HCT116 (cell line): ENCODE measurements around the gene MACF1. TPM values are rescaled to one million over a fixed set of nuclear protein-coding genes. Genes with fewer than 3 reads are reported as not detected.
A peak's percentile ranks its signal among the peaks of the same experiment; 100 is the strongest.

Source experiments
- ATAC-seq: fragments of 200-7000 bp; cut with Tn5 transposase; 2 replicates; pipeline ENCODE4 v1.9.1; 2020; ENCODE audit warnings: mild to moderate bottlenecking, moderate library complexity
- BruUV-seq: library from RNA; stranded (reverse); fragments of 400-500 nt; replicated peaks from 2 replicates; lab custom pipeline; 2021; lab: Mats Ljungman, UMichigan
- CTCF ChIA-PET: fragments of 300-600 bp; sonication (Branson Sonifier 250); formaldehyde crosslinking; loops from one replicate; lab custom pipeline; 2021; ENCODE audit warnings: antibody characterized with exemption; lab: Charles Lee
- POLR2A ChIA-PET: fragments of 300-600, 350-600 bp; sonication (Branson Sonifier 250); formaldehyde crosslinking; loops from one replicate; lab custom pipeline; 2021; ENCODE audit warnings: antibody characterized with exemption; lab: Charles Lee
- RAD21 ChIA-PET, 2 experiments: fragments of 300-600 bp; sonication (Branson Sonifier 250); formaldehyde crosslinking; loops; one replicate each; lab custom pipeline; 2023; ENCODE audit warnings: low total read pairs in 2 of 2; ENCODE audit not compliant: uncharacterized antibody in 2 of 2, unreplicated experiment in 2 of 2, low non-redundant PET in 1 of 2; lab: Charles Lee
- DNase-seq: peaks from one replicate; pipeline ENCODE4 v3.0.0-alpha.2; 2010; ENCODE audit warnings: low read depth, low spot score
- H2AFZ ChIP-seq: fragments of 200-600 bp; shearing (Covaris generic), sonication (generic); 2 replicates; pipeline ENCODE4 v1.6.1; 2017; ENCODE audit warnings: low read depth, mixed run types, mixed read lengths, antibody characterized with exemption, low read length; ENCODE audit not compliant: poor library complexity, severe bottlenecking
- H3K27ac ChIP-seq: 2 replicates; pipeline ENCODE4 v1.5.1; 2012; ENCODE audit warnings: low read depth, low read length
- H3K27me3 ChIP-seq: fragments of 200-600 bp; sonication (generic); 2 replicates; pipeline ENCODE4 v1.6.1; 2016; ENCODE audit warnings: mixed run types, low read length, mixed read lengths; ENCODE audit not compliant: insufficient read depth
- H3K36me3 ChIP-seq, 2 experiments: fragments of 200-500 bp in 1 of 2; fragments of 200-600 bp in 1 of 2; sonication (Bioruptor generic) in 1 of 2; sonication (generic) in 1 of 2; 2 replicates each; pipeline versions ENCODE4 v1.5.1 to v1.6.1; 2014 to 2016; ENCODE audit warnings: low read length in 2 of 2, inconsistent platforms in 1 of 2, mixed read lengths in 1 of 2, mixed run types in 1 of 2; ENCODE audit not compliant: insufficient read depth in 2 of 2, control insufficient read depth in 1 of 2
- H3K4me1 ChIP-seq, 2 experiments: fragments of 200-600 bp in 1 of 2; sonication (generic) in 1 of 2; 2 replicates each; pipeline versions ENCODE4 v1.5.1 to v1.6.1; 2012 to 2017; ENCODE audit warnings: low read length in 2 of 2, inconsistent platforms in 1 of 2, mild to moderate bottlenecking in 1 of 2, mixed read lengths in 1 of 2, mixed run types in 1 of 2, moderate library complexity in 1 of 2; ENCODE audit not compliant: insufficient read depth in 2 of 2, control insufficient read depth in 1 of 2
- H3K4me2 ChIP-seq: fragments of 200-600 bp; sonication (generic); 2 replicates; pipeline ENCODE4 v1.6.1; 2017; ENCODE audit warnings: mixed run types, low read length, mixed read lengths
- H3K4me3 ChIP-seq, 2 experiments: fragments of 200-600 bp in 1 of 2; sonication (generic) in 1 of 2; replicated peaks in 1 of 2; 2 replicates each; pipeline ENCODE4 v1.5.1; 2011 to 2016; ENCODE audit warnings: low read length in 2 of 2, control low read depth in 1 of 2, low read depth in 1 of 2, mild to moderate bottlenecking in 1 of 2, mixed read lengths in 1 of 2, mixed run types in 1 of 2
- H3K79me2 ChIP-seq: fragments of 200-600 bp; sonication (generic); 2 replicates; pipeline ENCODE4 v1.6.1; 2017; ENCODE audit warnings: mild to moderate bottlenecking, mixed run types, low read length, moderate library complexity, mixed read lengths; ENCODE audit not compliant: insufficient read depth
- H3K9ac ChIP-seq: fragments of 200-600 bp; sonication (generic); 2 replicates; pipeline ENCODE4 v1.6.1; 2016; ENCODE audit warnings: low read length, mixed read lengths
- H3K9me2 ChIP-seq: fragments of 200-600 bp; sonication (generic), shearing (Covaris generic); 2 replicates; pipeline ENCODE4 v1.6.1; 2017; ENCODE audit warnings: mixed run types, mild to moderate bottlenecking, moderate library complexity; ENCODE audit not compliant: insufficient read depth
- H3K9me3 ChIP-seq, 2 experiments: fragments of 200-500 bp in 1 of 2; fragments of 200-600 bp in 1 of 2; sonication (Bioruptor generic) in 1 of 2; sonication (generic) in 1 of 2; 2 replicates each; pipeline ENCODE4 v1.6.1; 2014 to 2017; ENCODE audit warnings: low read length in 2 of 2, mixed read lengths in 2 of 2, inconsistent platforms in 1 of 2, low read depth in 1 of 2, mild to moderate bottlenecking in 1 of 2, mixed run types in 1 of 2, moderate library complexity in 1 of 2; ENCODE audit not compliant: control insufficient read depth in 1 of 2, insufficient read depth in 1 of 2
- H4K20me1 ChIP-seq: fragments of 200-600 bp; sonication (generic), shearing (Covaris generic); 2 replicates; pipeline ENCODE4 v1.6.1; 2017; ENCODE audit warnings: mixed run types, mild to moderate bottlenecking, moderate library complexity; ENCODE audit not compliant: insufficient read depth
- EGR1 ChIP-seq: IDR thresholded peaks from 2 replicates; pipeline ENCODE4 v1.6.1; 2012; ENCODE audit warnings: low read depth
- ELF1 ChIP-seq: IDR thresholded peaks from 2 replicates; pipeline ENCODE4 v1.6.1; 2012; ENCODE audit warnings: low read depth, borderline replicate concordance
- EZH2phosphoT487 ChIP-seq: fragments of 200-600 bp; IDR thresholded peaks from 2 replicates; pipeline ENCODE4 v1.6.1; 2018; ENCODE audit warnings: antibody characterized with exemption, borderline replicate concordance
- FOSL1 ChIP-seq: IDR thresholded peaks from 2 replicates; pipeline ENCODE4 v1.6.1; 2012; ENCODE audit warnings: low read depth
- JUND ChIP-seq: IDR thresholded peaks from 2 replicates; pipeline ENCODE4 v1.6.1; 2012
- POLR2AphosphoS5 ChIP-seq: IDR thresholded peaks from 2 replicates; pipeline ENCODE4 v1.6.1; 2011; ENCODE audit warnings: mild to moderate bottlenecking, low read depth, low read length, moderate library complexity
- RAD21 ChIP-seq: IDR thresholded peaks from 2 replicates; pipeline ENCODE4 v1.6.1; 2012; ENCODE audit warnings: low read depth, mild to moderate bottlenecking
- SP1 ChIP-seq: IDR thresholded peaks from 2 replicates; pipeline ENCODE4 v1.6.1; 2012; ENCODE audit warnings: low read depth
- SRF ChIP-seq: IDR thresholded peaks from 2 replicates; pipeline ENCODE4 v1.6.1; 2012; ENCODE audit warnings: low read depth
- YY1 ChIP-seq: IDR thresholded peaks from 2 replicates; pipeline ENCODE4 v1.6.1; 2011; ENCODE audit warnings: low read length, low read depth, moderate library complexity, mild to moderate bottlenecking; ENCODE audit not compliant: insufficient replicate concordance; ENCODE audit errors: extremely low read depth
- intact Hi-C: fragments of 100-400 bp; cut with micrococcal nuclease; formaldehyde crosslinking; loops from 2 replicates; pipeline ENCODE4 v1.10.0; 2022
- total RNA-seq: library from RNA; stranded (reverse); gene quantifications from one replicate; pipeline ENCODE4 v1.2.1, GENCODE V29; 2021; ENCODE audit not compliant: unreplicated experiment
- TF ChIP-seq, protein P1 (sequence below): IDR thresholded peaks from 2 replicates; pipeline ENCODE4 v1.6.1; 2012

The MACF1 gene
- total RNA-seq, 1 experiment from 2014 or later: 146 TPM

DNA sequence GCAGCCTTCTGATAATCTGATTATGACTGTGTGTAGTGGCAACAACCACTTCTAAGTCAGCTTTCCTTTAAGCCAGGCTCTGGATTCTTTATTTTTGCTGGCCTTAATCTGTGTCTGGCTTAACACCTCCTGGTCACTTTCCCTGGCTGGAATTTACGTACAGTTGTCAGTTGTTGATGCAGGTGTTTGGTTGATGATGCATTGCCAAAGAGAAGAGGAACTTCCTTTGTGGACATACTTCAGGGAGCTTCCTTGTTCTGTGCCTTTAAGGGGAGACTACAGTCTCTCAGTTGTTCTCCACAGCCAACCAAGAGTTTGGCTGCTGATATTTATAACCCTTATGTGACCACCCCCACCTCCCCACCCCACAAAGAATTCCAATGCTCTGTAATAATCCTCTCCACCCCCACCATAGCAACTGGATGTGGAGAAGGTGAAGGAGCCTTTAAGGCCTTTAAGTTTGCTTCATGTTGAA is 190.9 kb downstream of the MACF1 start:
- BruUV-seq: no TSS peak
- no peaks in the 10 kb centered on the region for H4K20me1 ChIP-seq
- ChIA-PET CTCF (interaction anchor here (1.0 to 2.8 kb wide), 6 partner anchors 10 to 258 kb away, joined by 3 to 9 read pairs (median 4); no protein-coding TSS in a partner anchor), POLR2A (interaction anchor here (1.1 to 2.5 kb wide), 2 partner anchors 11 to 15 kb away, joined by 3 to 18 read pairs; no protein-coding TSS in a partner anchor), RAD21 (interaction anchor here in 1 of 2 experiments (0.7 to 1.8 kb wide), 2 partner anchors 15 to 568 kb away, joined by 3 to 6 read pairs; no protein-coding TSS in a partner anchor)
- no peaks in the 10 kb centered on the region for H3K9me3 ChIP-seq
- peak; percentile 77 for DNase-seq
- H3K36me3 ChIP-seq: no peaks in the 10 kb centered on the region
- no peak overlapping the region for H2AFZ ChIP-seq
- intact Hi-C loops: loop anchor here (10.0 kb wide), 1 partner anchor 1921 kb away; the partner anchor contains the start of gene ZC3H12A
- peak overlapping the region; percentile 91 for H3K27ac ChIP-seq
- H3K4me2 ChIP-seq: peak overlapping the region; percentile 74
- peak; percentile 53; the same call in 1 of the 2 replicates for TF ChIP-seq POLR2AphosphoS5
- TF ChIP-seq ELF1: no peak
- TF ChIP-seq RAD21: no peak
- 0 out of 2 replicates have a peak, but pooled peaks have one; percentile 19 for TF ChIP-seq FOSL1
- no peak for TF ChIP-seq SRF
- TF ChIP-seq, protein P1, sequence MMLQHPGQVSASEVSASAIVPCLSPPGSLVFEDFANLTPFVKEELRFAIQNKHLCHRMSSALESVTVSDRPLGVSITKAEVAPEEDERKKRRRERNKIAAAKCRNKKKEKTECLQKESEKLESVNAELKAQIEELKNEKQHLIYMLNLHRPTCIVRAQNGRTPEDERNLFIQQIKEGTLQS: no peak
- peak; percentile 76 for TF ChIP-seq EGR1
- TF ChIP-seq YY1: peak; percentile 12
- TF ChIP-seq SP1: peak; percentile 78
- TF ChIP-seq JUND: peak; percentile 36
- no peak for TF ChIP-seq EZH2phosphoT487
- H3K9ac ChIP-seq: peak overlapping the region; percentile 53
- H3K27me3 ChIP-seq: no peaks in the 10 kb centered on the region
- H3K4me1 ChIP-seq: peaks cover 86 to 95% of the 10 kb centered on the region in 2 experiments
- peak overlapping the region; percentile 4 to 44; a peak in 3 of 4 replicates for H3K4me3 ChIP-seq
- H3K9me2 ChIP-seq: no peaks in the 10 kb centered on the region; the same call in 1 of the 2 replicates
- H3K79me2 ChIP-seq: peaks cover 21% of the 10 kb centered on the region
- peak; percentile 49 for ATAC-seq
